SK-N-MC (cell line): Measurements from ENCODE around the gene MAGI1.

Experiments
- EZH2 ChIP-seq: fragments of 200-600 bp; sonication (generic); IDR thresholded peaks from one replicate; pipeline ENCODE4 v1.6.1; 2017; ENCODE audit warnings: antibody characterized with exemption
- FOXP2 ChIP-seq: optimal IDR thresholded peaks from 2 replicates; pipeline ENCODE3; 2011; ENCODE audit warnings: mild to moderate bottlenecking, moderate library complexity; ENCODE audit not compliant: insufficient read depth; ENCODE audit errors: extremely low read length, control extremely low read depth
- POLR2AphosphoS5 ChIP-seq: IDR thresholded peaks from 2 replicates; pipeline ENCODE4 v1.6.1; 2012; ENCODE audit warnings: mild to moderate bottlenecking, low read depth, low read length, borderline replicate concordance

GRCh38 chr3:65848024-65848423, 190.7 kb downstream of the MAGI1 start:
- TF ChIP-seq EZH2 (no peak), POLR2AphosphoS5 (no peak), FOXP2 (no peak)
